ENCODE results near the gene RAB37. TPM values are rescaled to one million over a fixed set of nuclear protein-coding genes. Genes with fewer than 3 reads are reported as not detected.

The RAB37 gene
- total and polyA plus RNA-seq, 2 of the 13 experiments (the other 11 are each of a cell fraction or from before 2014, with no cell fraction given): 0.91 to 3.7 TPM

- TF ChIP-seq ELF1 (CRISPR knock-in tag; IDR thresholded peaks at IDR 0.05) (peak; percentile 41; the same call in 1 of the 2 replicates), FOSL2 (CRISPR knock-in tag; IDR thresholded peaks at IDR 0.05) (peak; percentile 68), HMG20A (CRISPR knock-in tag; IDR thresholded peaks at IDR 0.05; ENCODE audit: borderline replicate concordance) (peak; percentile 68), HNF1A (IDR thresholded peaks at IDR 0.05; ENCODE audit: low read depth) (peak; percentile 21; the same call in 1 of the 2 replicates), HNF1A (CRISPR knock-in tag; IDR thresholded peaks at IDR 0.05; ENCODE audit: borderline replicate concordance) (peak; percentile 69; the same call in 1 of the 2 replicates), KDM6A (CRISPR knock-in tag; IDR thresholded peaks at IDR 0.05; ENCODE audit: low read depth) (peak; percentile 99), ZNF503 (CRISPR knock-in tag; IDR thresholded peaks at IDR 0.05) (peak; percentile 85; the same call in 1 of the 2 replicates), ZFP62 (CRISPR knock-in tag; IDR thresholded peaks at IDR 0.05) (no peak), ZZZ3 (CRISPR knock-in tag; IDR thresholded peaks at IDR 0.05; ENCODE audit: borderline replicate concordance) (no peak), ZKSCAN1 (IDR thresholded peaks at IDR 0.05; ENCODE audit: low read length) (no peak), ZNF784 (CRISPR knock-in tag; IDR thresholded peaks at IDR 0.05; ENCODE audit: borderline replicate concordance) (peak; percentile 50; the same call in 1 of the 2 replicates), CBX1 (IDR thresholded peaks at IDR 0.05; ENCODE audit: low read depth) (no peak), CEBPG (CRISPR knock-in tag; IDR thresholded peaks at IDR 0.05) (0 out of 2 replicates have a peak, but pooled peaks have one; percentile 18), RNF219 (CRISPR knock-in tag; IDR thresholded peaks at IDR 0.05) (peak; percentile 85; the same call in 1 of the 2 replicates), ZNF205 (CRISPR knock-in tag; IDR thresholded peaks at IDR 0.05) (0 out of 2 replicates have a peak, but pooled peaks have one; percentile 68), HNF4A (CRISPR knock-in tag; IDR thresholded peaks at IDR 0.05) (peak; percentile 98), IKZF5 (CRISPR knock-in tag; IDR thresholded peaks at IDR 0.05) (peak; percentile 95), GZF1 (CRISPR knock-in tag; IDR thresholded peaks at IDR 0.05) (0 out of 2 replicates have a peak, but pooled peaks have one; percentile 24)
Measured at GRCh38 chr17:74763565-74764387, 26.7 kb downstream of the RAB37 start (continued).

All from HepG2 (cell line).